HepG2 (cell line): Measurements from ENCODE around the gene TK1. TPM values are rescaled to one million over a fixed set of nuclear protein-coding genes. Genes with fewer than 3 reads are reported as not detected.

ENCODE experiments used
- ARNT ChIP-seq: fragments of 450-650 bp; IDR thresholded peaks from 2 replicates; pipeline ENCODE4 v1.6.1; 2017
- HNF4A ChIP-seq: sonication (generic); formaldehyde crosslinking; IDR thresholded peaks from 2 replicates; pipeline ENCODE4 v1.4.0; 2020; ENCODE audit warnings: missing genetic modification reagents
- PTBP1 ChIP-seq: fragments of 200-400 bp; formaldehyde crosslinking; IDR thresholded peaks from 2 replicates; pipeline ENCODE4 v1.6.1; 2018; ENCODE audit warnings: low read length, low read depth; ENCODE audit not compliant: poor library complexity, severe bottlenecking
- SMARCE1 ChIP-seq: fragments of 450-650 bp; IDR thresholded peaks from 2 replicates; pipeline ENCODE4 v1.6.1; 2017; ENCODE audit warnings: borderline replicate concordance
- ZNF597 ChIP-seq: sonication (generic); formaldehyde crosslinking; IDR thresholded peaks from 2 replicates; pipeline ENCODE4 v1.5.0; 2020; ENCODE audit warnings: missing genetic modification reagents
- polyA plus RNA-seq, 8 experiments: library from polyadenylated mRNA; depleted of rRNA in 3 of 8; stranded (reverse) in 7 of 8; unstranded in 1 of 8; fragments of >200 nt; fragmentation: Illumina TruSeq in 4 of 8; extraction: Trizol in 4 of 8; gene quantifications; 2 replicates each; pipeline versions ENCODE4 v1.2.1 to v1.2.3, GENCODE V29; 2011 to 2016; ENCODE audit warnings: low read depth in 4 of 8, missing spikeins in 1 of 8, mixed read lengths in 1 of 8; ENCODE audit not compliant: insufficient read depth in 1 of 8
- total RNA-seq, 5 experiments: library from RNA; depleted of rRNA; stranded (reverse); fragments of >200 nt; fragmentation: Illumina TruSeq; extraction: Trizol; gene quantifications; 2 replicates each; pipeline ENCODE4 v1.2.3, GENCODE V29; 2016; ENCODE audit warnings: low read depth in 1 of 5
- TF ChIP-seq, protein P1 (sequence below): sonication (generic); formaldehyde crosslinking; IDR thresholded peaks from 2 replicates; pipeline ENCODE4 v1.4.0; 2020; ENCODE audit warnings: mild to moderate bottlenecking, missing genetic modification reagents
- TF ChIP-seq, protein P2 (sequence below): sonication (generic); formaldehyde crosslinking; IDR thresholded peaks from 2 replicates; pipeline ENCODE4 v1.4.0; 2020; ENCODE audit warnings: missing genetic modification reagents
- TF ChIP-seq, protein P3 (sequence below): IDR thresholded peaks from 2 replicates; pipeline ENCODE4 v1.6.1; 2016
- TF ChIP-seq, protein P4 (sequence below): sonication (generic); formaldehyde crosslinking; IDR thresholded peaks from 2 replicates; pipeline ENCODE4 v1.4.0; 2020; ENCODE audit warnings: missing genetic modification reagents
- TF ChIP-seq, protein P5 (sequence below): sonication (generic); formaldehyde crosslinking; IDR thresholded peaks from 2 replicates; pipeline ENCODE4 v1.5.0; 2020; ENCODE audit warnings: mild to moderate bottlenecking, missing genetic modification reagents

Gene TK1
- total and polyA plus RNA-seq, 2 of the 13 experiments (the other 11 are each of a cell fraction or from before 2014, with no cell fraction given): 45.0 to 96.0 TPM

- TF ChIP-seq, protein P1, sequence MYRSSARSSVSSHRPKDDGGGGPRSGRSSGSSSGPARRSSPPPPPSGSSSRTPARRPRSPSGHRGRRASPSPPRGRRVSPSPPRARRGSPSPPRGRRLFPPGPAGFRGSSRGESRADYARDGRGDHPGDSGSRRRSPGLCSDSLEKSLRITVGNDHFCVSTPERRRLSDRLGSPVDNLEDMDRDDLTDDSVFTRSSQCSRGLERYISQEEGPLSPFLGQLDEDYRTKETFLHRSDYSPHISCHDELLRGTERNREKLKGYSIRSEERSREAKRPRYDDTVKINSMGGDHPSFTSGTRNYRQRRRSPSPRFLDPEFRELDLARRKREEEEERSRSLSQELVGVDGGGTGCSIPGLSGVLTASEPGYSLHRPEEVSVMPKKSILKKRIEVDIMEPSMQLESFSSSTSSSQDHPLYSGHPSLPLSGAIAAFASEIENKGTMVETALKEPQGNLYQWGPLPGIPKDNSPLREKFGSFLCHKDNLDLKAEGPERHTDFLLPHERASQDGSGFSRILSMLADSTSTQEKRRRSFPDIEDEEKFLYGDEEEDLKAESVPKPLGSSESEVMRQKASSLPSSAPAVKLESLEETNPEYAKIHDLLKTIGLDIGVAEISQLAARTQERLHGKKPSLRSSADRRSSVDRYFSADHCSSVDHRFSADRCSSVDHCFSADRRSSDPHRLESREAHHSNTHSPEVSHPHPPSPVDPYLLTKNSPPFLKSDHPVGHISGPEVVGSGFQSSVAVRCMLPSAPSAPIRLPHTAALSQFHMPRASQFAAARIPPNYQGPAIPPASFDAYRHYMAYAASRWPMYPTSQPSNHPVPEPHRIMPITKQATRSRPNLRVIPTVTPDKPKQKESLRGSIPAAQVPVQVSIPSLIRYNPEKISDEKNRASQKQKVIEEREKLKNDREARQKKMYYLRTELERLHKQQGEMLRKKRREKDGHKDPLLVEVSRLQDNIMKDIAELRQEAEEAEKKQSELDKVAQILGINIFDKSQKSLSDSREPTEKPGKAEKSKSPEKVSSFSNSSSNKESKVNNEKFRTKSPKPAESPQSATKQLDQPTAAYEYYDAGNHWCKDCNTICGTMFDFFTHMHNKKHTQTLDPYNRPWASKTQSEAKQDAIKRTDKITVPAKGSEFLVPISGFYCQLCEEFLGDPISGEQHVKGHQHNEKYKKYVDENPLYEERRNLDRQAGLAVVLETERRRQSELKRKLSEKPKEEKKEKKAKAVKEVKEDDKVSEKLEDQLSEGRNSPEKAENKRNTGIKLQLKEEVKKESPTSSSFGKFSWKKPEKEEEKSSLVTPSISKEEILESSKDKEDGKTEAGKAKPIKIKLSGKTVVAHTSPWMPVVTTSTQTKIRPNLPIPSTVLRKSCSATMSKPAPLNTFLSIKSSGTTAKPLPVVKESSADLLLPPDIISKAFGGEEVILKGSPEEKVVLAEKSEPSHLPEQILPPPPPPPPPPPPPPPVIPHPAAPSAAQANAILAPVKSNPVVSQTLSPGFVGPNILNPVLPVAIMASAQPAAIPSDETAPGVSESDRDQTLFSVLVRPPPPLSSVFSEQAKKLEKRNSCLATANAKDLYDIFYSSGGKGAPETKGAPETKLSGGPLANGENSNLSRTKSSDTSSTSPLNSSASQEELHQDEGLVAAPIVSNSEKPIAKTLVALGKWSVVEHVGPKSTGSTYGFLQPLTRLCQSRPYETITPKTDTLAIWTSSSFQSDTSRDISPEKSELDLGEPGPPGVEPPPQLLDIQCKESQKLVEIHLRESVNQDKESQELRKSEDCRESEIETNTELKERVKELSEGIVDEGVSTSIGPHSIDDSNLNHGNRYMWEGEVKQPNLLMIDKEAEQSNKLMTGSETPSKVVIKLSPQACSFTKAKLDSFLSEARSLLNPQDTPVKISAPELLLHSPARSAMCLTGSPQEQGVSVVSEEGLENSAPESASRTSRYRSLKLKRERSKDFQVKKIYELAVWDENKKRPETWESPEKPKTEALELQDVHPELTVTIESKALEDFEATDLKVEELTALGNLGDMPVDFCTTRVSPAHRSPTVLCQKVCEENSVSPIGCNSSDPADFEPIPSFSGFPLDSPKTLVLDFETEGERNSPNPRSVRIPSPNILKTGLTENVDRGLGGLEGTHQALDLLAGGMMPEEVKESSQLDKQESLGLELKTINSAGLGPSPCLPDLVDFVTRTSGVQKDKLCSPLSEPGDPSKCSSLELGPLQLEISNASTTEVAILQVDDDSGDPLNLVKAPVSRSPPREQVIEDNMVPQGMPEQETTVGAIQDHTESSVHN (CRISPR knock-in tag): peak; percentile 59; the same call in 1 of the 2 replicates
- TF ChIP-seq PTBP1 (peak; percentile 39), SMARCE1 (no peak), ZNF597 (CRISPR knock-in tag) (no peak), HNF4A (CRISPR knock-in tag) (peak; percentile 88), ARNT (no peak)
- TF ChIP-seq, protein P2, sequence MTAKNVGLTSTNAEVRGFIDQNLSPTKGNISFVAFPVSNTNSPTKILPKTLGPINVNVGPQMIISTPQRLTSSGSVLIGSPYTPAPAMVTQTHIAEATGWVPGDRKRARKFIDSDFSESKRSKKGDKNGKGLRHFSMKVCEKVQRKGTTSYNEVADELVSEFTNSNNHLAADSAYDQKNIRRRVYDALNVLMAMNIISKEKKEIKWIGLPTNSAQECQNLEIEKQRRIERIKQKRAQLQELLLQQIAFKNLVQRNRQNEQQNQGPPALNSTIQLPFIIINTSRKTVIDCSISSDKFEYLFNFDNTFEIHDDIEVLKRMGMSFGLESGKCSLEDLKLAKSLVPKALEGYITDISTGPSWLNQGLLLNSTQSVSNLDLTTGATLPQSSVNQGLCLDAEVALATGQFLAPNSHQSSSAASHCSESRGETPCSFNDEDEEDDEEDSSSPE (CRISPR knock-in tag): peak; percentile 51
- TF ChIP-seq, protein P3, sequence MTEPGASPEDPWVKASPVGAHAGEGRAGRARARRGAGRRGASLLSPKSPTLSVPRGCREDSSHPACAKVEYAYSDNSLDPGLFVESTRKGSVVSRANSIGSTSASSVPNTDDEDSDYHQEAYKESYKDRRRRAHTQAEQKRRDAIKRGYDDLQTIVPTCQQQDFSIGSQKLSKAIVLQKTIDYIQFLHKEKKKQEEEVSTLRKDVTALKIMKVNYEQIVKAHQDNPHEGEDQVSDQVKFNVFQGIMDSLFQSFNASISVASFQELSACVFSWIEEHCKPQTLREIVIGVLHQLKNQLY (CRISPR knock-in tag): peak; percentile 70
- TF ChIP-seq, protein P4, sequence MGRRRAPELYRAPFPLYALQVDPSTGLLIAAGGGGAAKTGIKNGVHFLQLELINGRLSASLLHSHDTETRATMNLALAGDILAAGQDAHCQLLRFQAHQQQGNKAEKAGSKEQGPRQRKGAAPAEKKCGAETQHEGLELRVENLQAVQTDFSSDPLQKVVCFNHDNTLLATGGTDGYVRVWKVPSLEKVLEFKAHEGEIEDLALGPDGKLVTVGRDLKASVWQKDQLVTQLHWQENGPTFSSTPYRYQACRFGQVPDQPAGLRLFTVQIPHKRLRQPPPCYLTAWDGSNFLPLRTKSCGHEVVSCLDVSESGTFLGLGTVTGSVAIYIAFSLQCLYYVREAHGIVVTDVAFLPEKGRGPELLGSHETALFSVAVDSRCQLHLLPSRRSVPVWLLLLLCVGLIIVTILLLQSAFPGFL (CRISPR knock-in tag): no peak
- TF ChIP-seq, protein P5, sequence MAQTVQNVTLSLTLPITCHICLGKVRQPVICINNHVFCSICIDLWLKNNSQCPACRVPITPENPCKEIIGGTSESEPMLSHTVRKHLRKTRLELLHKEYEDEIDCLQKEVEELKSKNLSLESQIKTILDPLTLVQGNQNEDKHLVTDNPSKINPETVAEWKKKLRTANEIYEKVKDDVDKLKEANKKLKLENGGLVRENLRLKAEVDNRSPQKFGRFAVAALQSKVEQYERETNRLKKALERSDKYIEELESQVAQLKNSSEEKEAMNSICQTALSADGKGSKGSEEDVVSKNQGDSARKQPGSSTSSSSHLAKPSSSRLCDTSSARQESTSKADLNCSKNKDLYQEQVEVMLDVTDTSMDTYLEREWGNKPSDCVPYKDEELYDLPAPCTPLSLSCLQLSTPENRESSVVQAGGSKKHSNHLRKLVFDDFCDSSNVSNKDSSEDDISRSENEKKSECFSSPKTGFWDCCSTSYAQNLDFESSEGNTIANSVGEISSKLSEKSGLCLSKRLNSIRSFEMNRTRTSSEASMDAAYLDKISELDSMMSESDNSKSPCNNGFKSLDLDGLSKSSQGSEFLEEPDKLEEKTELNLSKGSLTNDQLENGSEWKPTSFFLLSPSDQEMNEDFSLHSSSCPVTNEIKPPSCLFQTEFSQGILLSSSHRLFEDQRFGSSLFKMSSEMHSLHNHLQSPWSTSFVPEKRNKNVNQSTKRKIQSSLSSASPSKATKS (CRISPR knock-in tag): no peak
Measured at GRCh38 chr17:78144736-78145641, 41.9 kb downstream of the TK1 start (continued).
